Activated naive CD4-positive, alpha-beta T cell treated with anti-CD3 and anti-CD28 coated beads, Interleukin-2, amount 50 U/mL, for 72 hours (primary cell): Measurements from ENCODE around the gene KIF18B. TPM values are rescaled to one million over a fixed set of nuclear protein-coding genes. Genes with fewer than 3 reads are reported as not detected.
A peak's percentile ranks its signal among the peaks of the same experiment; 100 is the strongest.

ENCODE experiments used
- ATAC-seq, 2 donors: fragments of 150-1000 bp; cut with Tn5 transposase; 2 replicates each; pipeline ENCODE4 v1.10.0; 2021; ENCODE audit warnings: mild to moderate bottlenecking in 2 of 2, moderate library complexity in 2 of 2
- DNase-seq, 2 donors: peaks; one replicate each; pipeline ENCODE4 v3.0.0; 2021 to 2022; ENCODE audit warnings: low spot score in 2 of 2
- H3K27ac Mint-ChIP-seq, 2 donors: one replicate each; pipeline ENCODE4 v1.8.0; 2022; ENCODE audit warnings: mild to moderate bottlenecking in 2 of 2, mixed read lengths in 2 of 2
- H3K36me3 Mint-ChIP-seq, 2 donors: one replicate each; pipeline ENCODE4 v1.8.0; 2022; ENCODE audit warnings: mixed read lengths in 2 of 2
- H3K9me3 Mint-ChIP-seq, 2 donors: one replicate each; pipeline ENCODE4 v1.8.0; 2022; ENCODE audit warnings: mixed read lengths in 2 of 2
- total RNA-seq, 2 donors: library from RNA; stranded (reverse); gene quantifications; one replicate each; pipeline ENCODE4 v1.2.3, GENCODE V29; 2022

KIF18B gene
- total RNA-seq, 2 donors from 2014 or later, result 49.8 to 90.8 TPM

DNA sequence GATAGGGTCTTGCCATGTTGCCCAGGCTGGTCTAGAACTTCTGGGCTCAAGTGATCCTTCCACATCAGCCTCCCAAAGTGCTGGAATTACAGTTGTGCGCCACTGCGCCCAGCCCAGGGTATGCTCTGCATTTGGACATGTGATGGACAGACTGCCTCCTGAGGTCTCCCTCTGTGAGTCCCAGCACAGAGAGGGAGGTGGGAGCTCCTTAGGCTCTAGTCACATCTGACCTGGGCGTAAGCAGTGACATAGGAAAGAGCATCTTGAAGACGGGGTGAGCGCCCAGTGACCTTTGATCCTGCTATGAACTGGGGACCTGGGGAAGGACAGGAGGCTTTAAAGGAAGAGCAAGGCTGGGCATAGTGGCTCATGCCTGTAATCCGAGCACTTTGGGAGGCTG, 30.1 kb downstream of the KIF18B start:
- Mint-ChIP-seq H3K27ac (no peak overlapping the region), H3K36me3 (no peaks in the 10 kb centered on the region), H3K9me3 (no peaks in the 10 kb centered on the region)
- DNase-seq, result no peak
- no peak for ATAC-seq

DNA sequence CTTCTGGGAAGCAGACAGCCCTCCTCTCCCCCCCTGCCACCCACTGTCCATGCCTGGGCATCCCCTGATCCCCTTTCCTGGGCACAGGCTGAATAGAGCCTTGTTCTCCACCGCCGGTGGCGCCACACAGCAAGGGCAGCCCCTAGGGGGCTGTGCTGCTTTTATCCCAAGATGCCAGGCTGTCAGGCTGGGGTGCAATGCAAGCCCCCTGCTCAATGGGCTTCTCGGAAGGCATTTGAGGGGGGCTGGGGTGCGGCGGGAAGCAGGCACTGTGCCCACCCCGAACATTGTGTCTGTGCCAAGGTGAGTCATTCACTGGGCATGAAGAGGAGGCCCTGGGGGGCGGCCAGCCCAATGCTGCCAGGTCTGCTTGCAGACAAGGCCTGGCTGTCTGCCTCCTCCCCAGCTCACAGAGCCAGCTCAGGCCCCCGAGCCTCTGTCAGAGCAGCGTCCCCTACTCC, 30.8 kb downstream of the KIF18B start:
- ATAC-seq (no peak), DNase-seq (no peak)
- Mint-ChIP-seq H3K27ac (no peak overlapping the region), H3K9me3 (no peaks in the 10 kb centered on the region), H3K36me3 (no peaks in the 10 kb centered on the region)

DNA sequence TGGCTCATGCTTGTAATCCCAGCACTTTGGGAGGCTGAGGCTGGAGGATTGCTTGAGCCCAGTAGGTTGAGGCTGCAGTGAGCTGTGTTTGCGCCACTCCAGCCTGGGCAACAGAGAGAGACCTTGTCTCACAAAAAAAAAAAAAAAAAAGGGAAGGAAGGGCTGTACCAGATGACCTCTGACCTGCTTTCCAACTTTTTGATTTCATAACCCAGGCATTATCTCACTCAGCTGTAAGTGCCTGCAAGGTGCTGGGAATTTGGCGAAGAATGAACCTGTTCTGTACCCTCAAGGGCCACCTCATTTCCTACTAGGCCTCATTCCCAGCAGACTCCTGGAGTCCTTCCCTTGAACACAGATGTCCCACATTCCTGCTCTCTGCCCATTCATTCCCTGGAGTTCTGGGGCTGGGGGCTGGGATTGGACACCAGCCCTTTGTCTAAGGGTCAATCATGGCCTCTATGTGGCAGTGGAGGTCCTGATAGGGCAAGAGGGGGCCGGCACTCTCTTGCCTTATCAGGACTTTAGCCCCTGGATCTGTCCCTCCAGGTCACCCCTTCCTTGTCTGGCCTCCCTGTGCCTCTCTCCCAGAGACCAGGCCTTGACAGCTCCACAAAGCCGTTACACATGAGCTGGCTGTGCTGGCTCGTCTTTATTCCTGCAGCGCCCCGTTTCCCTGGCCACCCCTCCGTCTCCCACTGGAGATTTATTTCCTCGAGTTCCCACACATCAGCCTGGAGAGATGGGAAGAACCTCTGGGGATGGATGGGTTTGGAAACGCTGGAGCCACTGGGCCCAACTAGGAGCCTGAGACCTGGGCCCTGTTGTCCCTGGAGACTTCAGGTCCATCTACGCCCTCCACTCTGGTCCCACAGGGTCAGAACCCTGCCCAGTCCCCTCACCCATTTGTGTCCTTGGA, 31.5 kb downstream of the KIF18B start:
- DNase-seq, result no peak

DNA sequence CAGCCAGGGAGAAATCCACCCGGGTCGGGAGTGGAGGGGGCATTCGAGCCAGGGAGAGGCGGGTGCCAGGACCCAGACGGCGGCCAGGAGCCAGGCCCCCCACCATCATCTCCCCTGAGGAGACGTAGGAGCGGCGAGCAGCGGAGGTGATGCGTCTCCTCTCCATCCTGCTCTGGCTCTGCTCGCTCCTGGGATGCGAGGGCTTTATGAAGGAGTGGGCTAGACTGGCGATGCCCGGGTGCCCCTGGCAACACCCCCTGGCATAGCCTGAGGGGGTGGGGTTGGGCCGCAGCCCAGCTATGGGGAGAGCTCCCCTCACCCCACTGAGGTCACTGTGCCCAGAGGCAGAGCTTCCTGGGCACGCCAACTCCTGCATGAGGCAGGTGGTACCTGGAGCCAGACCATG, 32.2 kb downstream of the KIF18B start, which contains the start of gene GFAP:
Gene GFAP, minus strand, starts transcription at position 180 of the 406 bp plus-strand sequence. Its CDS starts 14 bp downstream, at position 166.
- H3K27ac Mint-ChIP-seq, result no peak within 1 kb of the TSS
- ATAC-seq (no peak), DNase-seq (no peak)
- H3K9me3 Mint-ChIP-seq, result no peaks in the 10 kb centered on the region
- H3K36me3 Mint-ChIP-seq, result no peaks in the 10 kb centered on the region

More for the DNA sequence above, 31.5 kb downstream of the KIF18B start:
- Mint-ChIP-seq H3K9me3 (no peaks in the 10 kb centered on the region), H3K27ac (no peak overlapping the region), H3K36me3 (no peaks in the 10 kb centered on the region)
- ATAC-seq, result no peak

DNA sequence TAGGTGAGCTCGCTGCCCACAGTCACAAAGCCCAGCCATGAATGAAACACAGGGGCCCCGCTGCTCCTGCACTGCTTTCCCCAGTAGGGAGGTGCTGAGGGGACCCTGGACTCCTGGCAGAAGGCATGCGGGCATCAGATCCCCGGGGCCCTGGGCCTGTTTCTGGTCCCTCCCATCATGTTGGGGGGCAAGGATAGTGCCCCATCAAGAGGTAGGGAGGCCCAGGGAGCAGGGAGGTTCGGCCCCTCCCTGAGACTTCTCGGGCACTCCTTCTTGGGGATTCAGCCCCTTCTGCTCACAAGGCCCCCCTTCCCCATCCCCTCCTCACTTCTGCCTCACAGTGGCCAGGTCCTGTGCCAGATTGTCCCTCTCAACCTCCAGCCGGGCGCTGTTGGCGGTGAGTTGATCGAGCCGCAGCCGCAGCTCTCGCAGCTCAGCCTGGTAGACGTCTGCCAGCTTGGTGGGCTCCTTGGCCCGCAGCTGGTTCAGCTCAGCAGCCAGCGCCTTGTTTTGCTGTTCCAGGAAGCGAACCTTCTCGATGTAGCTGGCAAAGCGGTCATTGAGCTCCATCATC, 32.8 kb downstream of the KIF18B start:
- H3K27ac Mint-ChIP-seq, result no peak overlapping the region
- no peaks in the 10 kb centered on the region for H3K9me3 Mint-ChIP-seq
- H3K36me3 Mint-ChIP-seq, result no peaks in the 10 kb centered on the region
- ATAC-seq (no peak), DNase-seq (no peak)

DNA sequence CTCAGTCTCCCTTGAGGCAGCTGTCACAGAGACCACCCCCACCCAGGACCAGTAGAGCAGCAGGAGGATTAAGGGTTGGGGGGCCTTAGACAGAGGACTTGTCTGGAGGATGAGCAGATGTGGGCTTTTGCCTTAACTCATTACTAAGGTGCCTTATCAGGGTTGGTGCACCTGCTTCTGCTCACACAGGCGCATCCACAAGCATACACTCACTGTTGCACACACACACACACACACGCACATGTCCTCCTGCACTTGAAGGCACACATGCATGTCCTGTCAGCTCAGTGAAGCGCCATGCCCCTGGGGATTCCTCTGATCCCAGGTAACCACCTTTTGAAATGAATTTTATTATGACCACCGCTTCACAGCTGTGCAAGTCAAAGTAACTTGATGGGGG, 33.4 kb downstream of the KIF18B start:
- Mint-ChIP-seq H3K36me3 (no peaks in the 10 kb centered on the region), H3K27ac (no peak overlapping the region), H3K9me3 (no peaks in the 10 kb centered on the region)
- DNase-seq (no peak), ATAC-seq (no peak)

DNA sequence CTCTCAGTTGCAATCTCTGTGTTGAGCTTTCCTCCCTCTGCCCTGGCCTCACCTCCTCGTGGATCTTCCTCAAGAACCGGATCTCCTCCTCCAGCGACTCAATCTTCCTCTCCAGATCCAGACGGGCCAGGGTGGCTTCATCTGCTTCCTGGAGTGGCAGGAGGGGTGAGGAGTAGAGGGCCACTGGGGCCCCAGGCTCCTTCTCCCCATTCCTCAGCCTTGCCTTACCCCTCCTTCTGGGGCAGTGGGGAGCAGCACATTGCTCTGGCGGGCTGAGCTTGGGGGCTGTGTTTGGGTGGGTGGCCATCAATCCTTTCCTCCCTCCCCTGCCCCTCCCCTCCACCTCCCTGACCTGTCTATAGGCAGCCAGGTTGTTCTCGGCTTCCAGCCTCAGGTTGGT, 33.9 kb downstream of the KIF18B start:
- ATAC-seq (no peak), DNase-seq (no peak)
- no peaks in the 10 kb centered on the region for H3K9me3 Mint-ChIP-seq
- H3K36me3 Mint-ChIP-seq, result no peaks in the 10 kb centered on the region
- no peak overlapping the region for H3K27ac Mint-ChIP-seq

DNA sequence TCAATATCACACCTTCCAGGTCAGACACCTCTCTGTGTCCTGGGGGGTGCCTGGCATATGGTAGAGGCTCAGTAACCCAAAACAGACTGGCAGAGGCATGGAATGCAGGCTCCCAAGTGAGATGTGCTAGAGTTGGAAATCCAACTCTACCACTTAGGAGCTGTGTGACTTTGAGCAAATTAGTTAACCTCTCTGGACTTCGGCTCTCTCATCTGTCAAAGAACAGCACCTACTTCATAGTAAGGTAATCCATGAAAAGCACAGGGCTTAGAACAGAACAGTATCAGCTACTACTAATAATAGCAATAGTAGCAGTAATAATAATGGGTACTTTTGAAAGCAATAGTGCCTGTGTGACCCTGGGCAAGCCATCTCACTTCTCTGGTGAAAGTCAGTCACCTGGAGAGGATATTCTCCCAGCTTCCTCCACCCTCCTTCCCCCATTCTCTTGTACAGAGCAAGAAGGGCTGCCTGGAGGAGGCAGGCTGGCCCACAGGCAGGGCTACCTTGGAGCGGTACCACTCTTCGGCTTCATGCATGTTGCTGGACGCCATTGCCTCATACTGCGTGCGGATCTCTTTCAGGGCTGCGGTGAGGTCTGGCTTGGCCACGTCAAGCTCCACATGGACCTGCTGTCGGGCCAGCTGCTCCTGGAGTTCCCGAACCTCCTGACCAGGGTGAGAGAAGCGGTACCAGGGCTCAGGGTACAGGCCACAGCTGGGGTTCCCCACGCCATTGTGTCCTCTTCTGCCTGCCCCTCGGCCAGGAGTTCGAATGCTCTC, 34.6 kb downstream of the KIF18B start:
- DNase-seq, result no peak

DNA sequence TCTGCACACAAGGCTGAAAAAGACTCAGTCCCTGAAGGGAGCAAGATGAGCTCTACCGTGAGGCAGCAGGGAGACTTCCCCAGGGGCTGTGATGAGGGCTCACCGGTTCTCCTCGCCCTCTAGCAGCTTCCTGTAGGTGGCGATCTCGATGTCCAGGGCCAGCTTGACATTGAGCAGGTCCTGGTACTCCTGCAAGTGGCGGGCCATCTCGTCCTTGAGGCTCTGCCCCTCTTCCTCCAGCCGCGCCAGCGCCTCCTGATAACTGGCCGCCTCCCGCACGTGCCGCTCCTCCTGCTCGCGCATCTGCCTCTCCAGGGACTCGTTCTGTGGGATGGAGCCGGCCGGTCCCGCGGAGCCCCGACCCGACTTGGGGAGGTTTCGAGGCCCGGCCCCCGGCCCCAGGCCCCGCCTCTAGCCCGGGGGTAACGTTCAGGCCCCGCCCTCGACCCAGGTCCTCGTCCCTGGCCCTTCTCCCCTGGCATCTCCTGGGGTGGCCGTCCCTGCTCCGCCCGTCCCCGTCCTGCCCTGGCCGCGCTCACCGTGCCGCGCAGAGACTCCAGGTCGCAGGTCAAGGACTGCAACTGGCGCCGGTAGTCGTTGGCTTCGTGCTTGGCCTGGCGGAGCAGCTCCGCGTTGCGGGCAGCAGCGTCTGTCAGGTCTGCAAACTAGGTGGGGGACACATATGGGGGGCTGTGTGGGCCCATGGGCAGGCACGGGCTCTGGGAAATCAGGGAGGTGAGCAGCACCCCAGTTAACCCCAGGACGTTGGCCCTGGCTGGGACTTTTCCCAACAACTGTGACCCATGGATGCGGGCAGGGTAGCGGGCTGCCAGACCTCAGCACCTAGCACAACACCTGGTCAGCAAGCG, 36.2 kb downstream of the KIF18B start:
- H3K36me3 Mint-ChIP-seq, result no peaks in the 10 kb centered on the region
- no peaks in the 10 kb centered on the region for H3K9me3 Mint-ChIP-seq
- peak in 1 of 2 donors; percentile 54 for DNase-seq
- no peak overlapping the region for H3K27ac Mint-ChIP-seq
- peak; percentile 71 to 82 for ATAC-seq

More for the DNA sequence above, 34.6 kb downstream of the KIF18B start:
- no peak overlapping the region for H3K27ac Mint-ChIP-seq
- H3K36me3 Mint-ChIP-seq, result no peaks in the 10 kb centered on the region
- no peaks in the 10 kb centered on the region for H3K9me3 Mint-ChIP-seq
- no peak for ATAC-seq

DNA sequence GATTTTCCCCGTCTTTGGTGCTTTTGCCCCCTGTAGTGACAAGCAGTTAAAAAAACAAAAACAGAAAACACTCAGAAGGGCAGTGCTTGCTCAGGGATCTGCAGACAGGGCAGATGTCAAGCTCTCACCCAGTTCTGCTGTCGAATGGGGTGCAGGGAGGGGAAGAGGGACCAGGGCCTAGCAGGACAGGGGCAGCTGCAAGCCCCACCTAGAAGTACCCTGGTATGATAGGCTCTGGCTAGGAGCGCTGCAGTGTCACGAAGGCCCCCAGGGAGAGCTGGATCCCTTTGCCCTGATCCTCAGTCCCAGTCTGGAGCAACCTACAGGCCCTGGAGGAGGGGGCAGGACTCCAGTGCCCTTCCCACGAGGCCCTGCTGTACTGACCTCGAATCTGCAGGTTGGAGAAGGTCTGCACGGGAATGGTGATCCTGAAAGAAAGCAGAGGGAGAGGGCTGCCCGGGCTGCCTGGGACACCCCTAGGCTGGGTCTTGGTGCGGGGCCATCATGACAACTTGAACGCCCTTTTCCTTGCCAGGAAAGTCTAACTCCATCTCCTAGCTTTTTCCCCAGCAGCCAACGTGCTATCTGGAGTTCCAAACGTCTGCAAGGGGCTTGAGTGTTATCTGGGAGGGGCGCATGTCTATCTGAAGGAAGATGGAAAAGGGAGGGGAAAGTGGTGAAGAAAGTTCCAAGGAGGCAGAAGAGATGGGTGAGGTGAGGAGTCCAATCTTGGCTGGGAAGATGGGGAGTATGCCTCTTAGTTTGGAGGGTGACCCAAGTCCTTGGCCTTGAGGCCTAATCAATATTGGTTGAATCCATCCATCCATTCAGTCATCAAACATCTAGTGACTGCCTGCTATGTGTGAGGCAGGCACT, 37.1 kb downstream of the KIF18B start:
- peak in 1 of 2 donors; percentile 15 for ATAC-seq
- Mint-ChIP-seq H3K36me3 (no peaks in the 10 kb centered on the region), H3K9me3 (no peaks in the 10 kb centered on the region), H3K27ac (no peak overlapping the region)
- no peak for DNase-seq

DNA sequence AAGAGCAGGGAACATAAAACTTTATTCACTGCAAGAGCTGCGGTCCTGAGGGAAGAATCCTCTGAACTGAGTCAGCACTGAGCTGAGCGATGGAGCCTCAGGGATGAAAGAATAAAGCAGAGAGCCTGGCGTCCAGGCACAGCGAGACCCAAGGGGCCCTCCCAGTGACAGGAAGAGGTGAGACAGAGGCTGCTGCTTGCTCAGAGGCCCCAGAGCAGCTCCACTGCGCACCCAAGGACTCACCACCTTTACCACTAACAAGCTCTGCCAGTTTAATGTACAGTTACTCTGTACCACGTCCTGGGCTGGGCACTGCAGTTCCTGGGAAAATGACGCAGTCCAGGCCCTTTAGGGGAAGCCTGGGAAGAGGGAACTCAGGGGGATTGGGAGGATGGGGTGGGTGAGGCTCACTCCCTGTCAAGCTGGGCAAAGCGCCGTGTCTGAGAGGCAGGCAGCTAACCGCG, 37.9 kb downstream of the KIF18B start:
- no peaks in the 10 kb centered on the region for H3K36me3 Mint-ChIP-seq
- H3K27ac Mint-ChIP-seq, result no peak overlapping the region
- no peak for ATAC-seq
- no peak for DNase-seq
- no peaks in the 10 kb centered on the region for H3K9me3 Mint-ChIP-seq

DNA sequence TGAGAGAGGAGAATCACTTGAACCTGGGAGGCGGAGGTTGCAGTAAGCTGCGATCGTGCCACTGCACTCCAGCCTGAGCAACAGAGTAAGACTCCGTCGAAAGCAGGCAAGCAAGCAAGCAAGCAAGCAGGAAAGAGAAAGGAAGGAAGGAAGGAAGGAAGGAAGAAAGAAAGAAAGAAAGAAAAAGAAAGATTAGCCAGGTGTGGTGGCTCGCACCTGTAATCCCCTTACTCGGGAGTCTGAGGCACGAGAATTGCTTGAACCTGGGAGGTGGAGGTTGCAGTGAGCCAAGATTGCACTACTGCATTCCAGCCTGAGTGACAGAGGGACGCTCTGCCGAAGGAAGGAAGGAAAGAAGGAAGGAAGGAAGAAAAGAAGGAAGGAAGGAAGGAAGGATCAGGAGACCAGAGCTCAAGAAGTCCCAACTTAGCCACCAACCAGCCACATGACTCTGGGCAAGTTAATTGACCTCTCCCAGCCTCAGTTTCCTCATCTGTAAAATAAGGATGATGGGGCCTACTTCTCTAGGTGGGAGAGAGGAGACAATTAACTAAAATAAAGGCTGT, 38.7 kb downstream of the KIF18B start:
- DNase-seq (no peak), ATAC-seq (no peak)
- Mint-ChIP-seq H3K36me3 (no peaks in the 10 kb centered on the region), H3K9me3 (no peaks in the 10 kb centered on the region), H3K27ac (no peak overlapping the region)

DNA sequence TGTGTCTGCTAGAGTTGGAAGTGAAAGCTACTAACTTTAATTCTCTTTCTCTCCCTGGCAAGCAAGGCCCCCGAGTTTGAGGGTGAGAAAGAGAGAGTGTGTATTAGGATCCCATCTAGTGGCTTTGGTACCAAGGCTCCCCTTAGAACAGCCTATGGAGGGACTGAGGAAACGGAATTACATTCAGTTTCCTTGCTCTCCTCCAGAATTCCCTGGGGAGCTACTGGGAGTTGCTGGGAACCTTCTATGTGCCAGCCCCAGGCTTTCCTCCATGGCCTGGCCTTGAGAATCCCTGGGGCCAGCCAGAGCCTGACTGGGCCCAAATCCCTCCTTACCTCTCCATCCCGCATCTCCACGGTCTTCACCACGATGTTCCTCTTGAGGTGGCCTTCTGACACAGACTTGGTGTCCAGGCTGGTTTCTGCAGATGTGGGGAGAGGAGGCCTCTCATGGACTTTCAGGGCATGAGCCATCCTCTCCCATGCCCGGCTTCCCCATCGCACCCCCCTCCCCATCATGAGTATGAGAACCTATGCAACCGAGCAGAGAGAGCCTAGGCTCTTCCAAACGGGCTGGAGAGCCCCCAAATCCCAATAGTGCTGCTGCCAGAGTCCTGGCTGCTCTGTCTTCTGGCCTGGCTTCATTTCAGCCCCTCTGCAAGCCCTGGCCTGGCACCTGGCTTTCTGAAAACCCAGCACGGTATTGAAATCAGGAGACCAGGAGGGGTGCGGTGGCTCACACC, 39.7 kb downstream of the KIF18B start:
- H3K36me3 Mint-ChIP-seq, result no peaks in the 10 kb centered on the region
- no peak overlapping the region for H3K27ac Mint-ChIP-seq
- no peaks in the 10 kb centered on the region for H3K9me3 Mint-ChIP-seq
- DNase-seq, result no peak
- ATAC-seq, result no peak
